Neural crest cell (in vitro differentiated cells): ENCODE results near the gene APOC4. TPM values are rescaled to one million over a fixed set of nuclear protein-coding genes. Genes with fewer than 3 reads are reported as not detected.
A peak's percentile ranks its signal among the peaks of the same experiment; 100 is the strongest.

Source experiments
- DNase-seq: peaks from one replicate; pipeline ENCODE4 v3.0.0; 2021; ENCODE audit warnings: low read depth, mixed read lengths, low spot score
- H3K27ac Mint-ChIP-seq: one replicate; pipeline ENCODE4 v1.8.0; 2021; ENCODE audit warnings: mild to moderate bottlenecking, mixed read lengths; ENCODE audit not compliant: unreplicated experiment
- H3K27me3 Mint-ChIP-seq: 2 replicates; pipeline ENCODE4 v1.8.0; 2021; ENCODE audit warnings: low read depth, mild to moderate bottlenecking, mixed read lengths
- H3K36me3 Mint-ChIP-seq: 2 replicates; pipeline ENCODE4 v1.8.0; 2021; ENCODE audit warnings: low read depth, mild to moderate bottlenecking, mixed read lengths
- H3K4me1 Mint-ChIP-seq: 2 replicates; pipeline ENCODE4 v1.8.0; 2021; ENCODE audit warnings: mixed read lengths
- H3K4me3 Mint-ChIP-seq: one replicate; pipeline ENCODE4 v1.8.0; 2021; ENCODE audit warnings: mild to moderate bottlenecking, mixed read lengths
- H3K9me3 Mint-ChIP-seq: 2 replicates; pipeline ENCODE4 v1.8.0; 2021; ENCODE audit warnings: mixed read lengths
- total RNA-seq: library from RNA; stranded (reverse); gene quantifications from 2 replicates; pipeline ENCODE4 v1.2.1, GENCODE V29; 2021
- TF ChIP-seq, protein P1 (sequence below): fragments of 200-600 bp; sonication (generic); conservative IDR thresholded peaks from 2 replicates; pipeline ENCODE4 v1.5.0; 2021; ENCODE audit warnings: antibody characterized with exemption, mild to moderate bottlenecking

APOC4 gene
- total RNA-seq, 1 donor from 2014 or later, result not detected

DNA sequence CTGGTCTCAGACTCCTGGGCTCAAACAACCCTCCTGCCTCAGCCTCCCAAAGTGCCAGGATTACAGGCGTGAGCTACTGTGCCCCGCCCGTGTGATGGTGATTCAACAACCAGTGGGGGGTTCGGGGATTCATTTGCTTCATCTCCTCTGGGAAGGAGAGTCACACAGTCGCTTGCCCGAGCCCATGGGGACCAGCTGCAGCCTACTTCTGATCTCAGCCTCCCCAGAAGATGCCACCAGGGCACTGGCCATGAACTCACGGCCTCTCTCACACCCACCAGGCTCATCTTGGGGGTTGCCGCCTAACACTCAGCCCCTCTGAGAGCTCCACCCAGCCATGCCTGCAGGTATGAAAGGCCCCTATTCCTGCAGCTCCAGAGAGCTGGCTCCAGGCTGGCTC, 44.2 kb upstream of the APOC4 start:
- H3K4me3 Mint-ChIP-seq, result no peak overlapping the region
- TF ChIP-seq, protein P1, sequence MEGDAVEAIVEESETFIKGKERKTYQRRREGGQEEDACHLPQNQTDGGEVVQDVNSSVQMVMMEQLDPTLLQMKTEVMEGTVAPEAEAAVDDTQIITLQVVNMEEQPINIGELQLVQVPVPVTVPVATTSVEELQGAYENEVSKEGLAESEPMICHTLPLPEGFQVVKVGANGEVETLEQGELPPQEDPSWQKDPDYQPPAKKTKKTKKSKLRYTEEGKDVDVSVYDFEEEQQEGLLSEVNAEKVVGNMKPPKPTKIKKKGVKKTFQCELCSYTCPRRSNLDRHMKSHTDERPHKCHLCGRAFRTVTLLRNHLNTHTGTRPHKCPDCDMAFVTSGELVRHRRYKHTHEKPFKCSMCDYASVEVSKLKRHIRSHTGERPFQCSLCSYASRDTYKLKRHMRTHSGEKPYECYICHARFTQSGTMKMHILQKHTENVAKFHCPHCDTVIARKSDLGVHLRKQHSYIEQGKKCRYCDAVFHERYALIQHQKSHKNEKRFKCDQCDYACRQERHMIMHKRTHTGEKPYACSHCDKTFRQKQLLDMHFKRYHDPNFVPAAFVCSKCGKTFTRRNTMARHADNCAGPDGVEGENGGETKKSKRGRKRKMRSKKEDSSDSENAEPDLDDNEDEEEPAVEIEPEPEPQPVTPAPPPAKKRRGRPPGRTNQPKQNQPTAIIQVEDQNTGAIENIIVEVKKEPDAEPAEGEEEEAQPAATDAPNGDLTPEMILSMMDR, result no peak
- no peak overlapping the region for H3K27ac Mint-ChIP-seq
- H3K9me3 Mint-ChIP-seq, result no peaks in the 10 kb centered on the region
- no peak for DNase-seq
- H3K36me3 Mint-ChIP-seq, result peaks cover 8% of the 10 kb centered on the region
- H3K27me3 Mint-ChIP-seq, result no peaks in the 10 kb centered on the region
- peaks cover 4% of the 10 kb centered on the region for H3K4me1 Mint-ChIP-seq

DNA sequence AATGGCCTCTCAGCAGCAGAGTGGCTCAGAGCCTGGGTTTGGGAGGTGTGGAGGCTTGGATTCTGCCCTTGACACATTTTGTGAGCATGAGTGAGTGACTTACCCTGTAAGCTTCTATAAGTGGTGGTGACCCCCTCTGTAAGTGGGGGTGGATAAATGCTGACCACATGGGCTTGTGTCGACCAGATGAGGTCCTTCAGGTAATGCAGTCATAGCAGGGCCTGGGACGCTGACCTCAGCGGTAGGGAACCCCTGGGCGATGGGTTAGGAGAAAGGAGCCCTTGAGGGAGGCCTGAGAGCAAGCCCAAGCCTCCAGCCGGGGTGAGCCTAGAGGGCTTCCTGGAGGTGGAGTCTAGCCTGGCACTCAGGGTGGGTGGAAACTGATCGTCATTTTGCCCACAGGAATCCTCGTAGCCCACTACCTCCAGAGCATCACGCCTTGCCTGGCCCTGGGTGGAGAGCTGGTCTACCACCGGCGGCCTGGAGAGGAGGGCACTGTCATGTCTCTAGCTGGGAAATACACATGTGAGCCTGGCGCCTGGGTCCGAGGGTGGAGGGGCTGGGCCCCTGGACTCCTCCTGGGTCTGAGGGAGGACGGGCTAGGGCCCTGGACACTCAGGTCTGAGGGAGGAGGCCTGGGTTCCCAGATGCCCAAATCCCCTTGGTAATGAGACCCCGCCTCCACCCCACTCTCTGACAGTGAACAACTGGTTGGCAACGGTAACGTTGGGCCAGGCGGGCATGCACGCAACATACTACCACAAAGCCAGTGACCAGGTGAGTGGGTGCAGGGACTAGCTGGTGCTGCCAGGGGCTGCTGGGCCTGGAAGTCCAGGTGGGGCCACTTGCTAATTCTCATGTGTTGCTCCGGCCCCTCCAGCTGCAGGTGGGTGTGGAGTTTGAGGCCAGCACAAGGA, 41.5 kb upstream of the APOC4 start:
- H3K4me3 Mint-ChIP-seq, result no peak overlapping the region
- peaks cover 12% of the 10 kb centered on the region for H3K4me1 Mint-ChIP-seq
- no peaks in the 10 kb centered on the region for H3K9me3 Mint-ChIP-seq
- peaks cover 7% of the 10 kb centered on the region for H3K36me3 Mint-ChIP-seq
- TF ChIP-seq, protein P1, result no peak
- DNase-seq, result no peak
- peaks cover 16% of the 10 kb centered on the region for H3K27me3 Mint-ChIP-seq
- no peak overlapping the region for H3K27ac Mint-ChIP-seq

DNA sequence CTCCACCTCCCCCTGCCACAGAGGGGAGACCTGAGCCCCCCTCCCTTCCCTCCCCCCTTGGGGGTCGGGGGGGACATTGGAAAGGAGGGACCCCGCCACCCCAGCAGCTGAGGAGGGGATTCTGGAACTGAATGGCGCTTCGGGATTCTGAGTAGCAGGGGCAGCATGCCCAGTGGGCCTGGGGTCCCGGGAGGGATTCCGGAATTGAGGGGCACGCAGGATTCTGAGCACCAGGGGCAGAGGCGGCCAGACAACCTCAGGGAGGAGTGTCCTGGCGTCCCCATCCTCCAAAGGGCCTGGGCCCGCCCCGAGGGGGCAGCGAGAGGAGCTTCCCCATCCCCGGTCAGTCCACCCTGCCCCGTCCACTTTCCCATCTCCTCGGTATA, 38.8 kb upstream of the APOC4 start:
- Mint-ChIP-seq H3K4me3 (peak overlapping the region; percentile 69), H3K27me3 (peaks cover 38% of the 10 kb centered on the region)

DNA sequence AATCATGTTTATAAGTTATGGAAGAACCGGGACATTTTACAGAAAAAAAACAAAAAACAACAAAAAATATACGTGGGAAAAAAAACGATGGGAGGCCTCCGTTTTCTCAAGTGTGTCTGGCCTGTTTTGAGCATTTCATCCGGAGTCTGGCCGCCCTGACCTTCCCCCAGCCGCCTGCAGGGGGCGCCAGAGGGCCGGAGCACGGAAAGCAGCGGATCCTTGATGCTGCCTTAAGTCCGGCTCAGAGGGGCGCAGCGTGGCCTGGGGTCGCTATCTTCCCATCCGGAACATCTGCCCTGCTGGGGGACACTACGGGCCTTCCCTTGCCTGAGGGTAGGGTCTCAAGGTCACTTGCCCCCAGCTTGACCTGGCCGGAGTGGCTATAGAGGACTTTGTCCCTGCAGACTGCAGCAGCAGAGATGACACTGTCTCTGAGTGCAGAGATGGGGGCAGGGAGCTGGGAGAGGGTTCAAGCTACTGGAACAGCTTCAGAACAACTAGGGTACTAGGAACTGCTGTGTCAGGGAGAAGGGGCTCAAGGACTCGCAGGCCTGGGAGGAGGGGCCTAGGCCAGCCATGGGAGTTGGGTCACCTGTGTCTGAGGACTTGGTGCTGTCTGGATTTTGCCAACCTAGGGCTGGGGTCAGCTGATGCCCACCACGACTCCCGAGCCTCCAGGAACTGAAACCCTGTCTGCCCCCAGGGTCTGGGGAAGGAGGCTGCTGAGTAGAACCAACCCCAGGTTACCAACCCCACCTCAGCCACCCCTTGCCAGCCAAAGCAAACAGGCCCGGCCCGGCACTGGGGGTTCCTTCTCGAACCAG, 38.2 kb upstream of the APOC4 start:
- Mint-ChIP-seq H3K9me3 (no peaks in the 10 kb centered on the region), H3K36me3 (peaks cover 3% of the 10 kb centered on the region), H3K4me1 (peaks cover 29% of the 10 kb centered on the region), H3K4me3 (peak overlapping the region; percentile 69), H3K27ac (peak overlapping the region; percentile 50), H3K27me3 (peaks cover 38% of the 10 kb centered on the region)
- DNase-seq, result peak; percentile 90
- TF ChIP-seq, protein P1, result peak; percentile 99

More for the DNA sequence above, 38.8 kb upstream of the APOC4 start:
- DNase-seq, result no peak
- H3K36me3 Mint-ChIP-seq, result peaks cover 3% of the 10 kb centered on the region
- H3K9me3 Mint-ChIP-seq, result no peaks in the 10 kb centered on the region
- peaks cover 29% of the 10 kb centered on the region for H3K4me1 Mint-ChIP-seq
- TF ChIP-seq, protein P1, result no peak
- H3K27ac Mint-ChIP-seq, result no peak overlapping the region

DNA sequence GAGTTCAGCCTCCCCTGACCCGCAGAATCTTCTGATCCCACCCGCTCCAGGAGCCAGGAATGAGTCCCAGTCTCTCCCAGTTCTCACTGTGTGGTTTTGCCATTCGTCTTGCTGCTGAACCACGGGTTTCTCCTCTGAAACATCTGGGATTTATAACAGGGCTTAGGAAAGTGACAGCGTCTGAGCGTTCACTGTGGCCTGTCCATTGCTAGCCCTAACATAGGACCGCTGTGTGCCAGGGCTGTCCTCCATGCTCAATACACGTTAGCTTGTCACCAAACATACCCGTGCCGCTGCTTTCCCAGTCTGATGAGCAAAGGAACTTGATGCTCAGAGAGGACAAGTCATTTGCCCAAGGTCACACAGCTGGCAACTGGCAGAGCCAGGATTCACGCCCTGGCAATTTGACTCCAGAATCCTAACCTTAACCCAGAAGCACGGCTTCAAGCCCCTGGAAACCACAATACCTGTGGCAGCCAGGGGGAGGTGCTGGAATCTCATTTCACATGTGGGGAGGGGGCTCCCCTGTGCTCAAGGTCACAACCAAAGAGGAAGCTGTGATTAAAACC, 37.5 kb upstream of the APOC4 start:
- TF ChIP-seq, protein P1, result peak; percentile 41
- H3K36me3 Mint-ChIP-seq, result peaks cover 3% of the 10 kb centered on the region
- peak overlapping the region; percentile 41 for H3K4me3 Mint-ChIP-seq
- H3K27ac Mint-ChIP-seq, result no peak overlapping the region
- DNase-seq, result no peak
- peaks cover 29% of the 10 kb centered on the region for H3K4me1 Mint-ChIP-seq
- H3K9me3 Mint-ChIP-seq, result no peaks in the 10 kb centered on the region
- H3K27me3 Mint-ChIP-seq, result peaks cover 38% of the 10 kb centered on the region
